ENCODE data around the gene TNK2.

The TNK2 gene

GRCh38 chr3:195897853-195898415 lies 10.4 kb downstream of the TNK2 start:
- DNase-seq: no peak

DNA sequence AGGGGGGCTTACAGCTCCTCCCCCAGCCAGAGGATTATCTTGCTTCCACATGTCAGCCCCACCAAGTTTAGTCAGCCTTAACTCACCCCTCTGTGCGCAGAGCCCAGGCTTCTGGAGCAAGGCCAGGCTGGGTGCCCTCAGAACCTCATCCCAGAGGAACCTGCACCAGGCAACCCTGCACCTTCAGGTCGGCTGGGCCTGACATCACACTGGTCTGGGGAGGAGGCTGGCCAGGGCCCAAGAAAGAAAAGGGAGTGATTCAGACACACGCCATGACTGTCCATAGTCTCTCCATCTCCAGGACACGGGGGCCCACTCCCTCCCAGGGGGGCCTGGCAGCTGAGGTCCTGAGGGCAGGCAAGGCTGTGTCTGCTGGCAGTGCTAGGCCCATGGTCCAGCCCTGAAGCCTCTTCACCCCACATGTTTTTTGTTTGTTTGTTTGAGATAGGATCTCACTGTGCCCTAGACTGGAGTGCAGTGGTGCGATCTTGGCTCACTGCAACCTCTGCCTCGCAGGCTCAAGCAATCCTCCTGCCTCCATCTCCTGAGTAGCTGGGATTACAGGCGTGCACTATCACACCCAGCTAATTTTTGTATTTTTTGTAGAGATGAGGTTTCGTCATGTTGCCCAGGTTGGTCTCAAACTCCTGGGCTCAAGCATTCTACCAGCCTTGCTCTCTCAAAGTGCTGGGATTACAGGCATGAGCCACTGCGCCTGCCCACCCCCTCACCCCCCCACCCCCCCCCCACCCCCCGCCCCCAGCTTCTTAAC lies 11.1 kb downstream of the TNK2 start:
- no peak for DNase-seq

DNA sequence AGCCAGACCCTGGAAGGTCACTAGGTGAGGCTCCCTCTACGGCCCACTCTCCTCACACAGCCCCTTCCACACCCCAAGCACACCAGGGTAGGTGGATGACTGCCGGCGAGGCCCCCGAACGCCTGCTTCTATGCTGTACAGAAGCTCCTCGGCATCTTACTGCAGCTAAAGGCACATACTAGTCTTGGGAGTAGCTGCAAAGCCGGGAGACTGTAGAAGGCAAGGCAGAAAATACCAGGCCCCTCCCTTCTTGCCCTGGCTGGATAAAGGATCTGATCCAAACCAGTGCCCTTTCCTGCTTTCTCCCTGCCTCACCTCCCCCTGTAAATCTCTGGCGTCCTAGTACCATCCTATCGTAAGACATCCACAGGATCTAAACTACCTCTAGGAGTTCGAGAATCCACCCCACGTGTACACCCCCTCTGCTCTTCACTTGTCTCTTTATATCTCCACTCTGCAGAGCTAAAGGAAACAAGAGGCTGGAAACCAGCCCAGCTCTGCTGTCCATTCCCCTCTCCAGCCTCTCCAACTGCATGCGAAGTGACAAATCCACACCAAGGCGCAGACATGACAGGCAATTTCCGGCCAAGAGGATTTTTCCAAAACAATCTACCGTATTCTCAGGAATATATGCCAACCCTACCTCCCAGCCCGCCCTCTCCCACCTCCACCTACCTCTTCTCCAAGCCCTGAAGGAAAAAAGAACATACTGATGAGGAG lies 11.8 kb downstream of the TNK2 start:
- DNase-seq: no peak

DNA sequence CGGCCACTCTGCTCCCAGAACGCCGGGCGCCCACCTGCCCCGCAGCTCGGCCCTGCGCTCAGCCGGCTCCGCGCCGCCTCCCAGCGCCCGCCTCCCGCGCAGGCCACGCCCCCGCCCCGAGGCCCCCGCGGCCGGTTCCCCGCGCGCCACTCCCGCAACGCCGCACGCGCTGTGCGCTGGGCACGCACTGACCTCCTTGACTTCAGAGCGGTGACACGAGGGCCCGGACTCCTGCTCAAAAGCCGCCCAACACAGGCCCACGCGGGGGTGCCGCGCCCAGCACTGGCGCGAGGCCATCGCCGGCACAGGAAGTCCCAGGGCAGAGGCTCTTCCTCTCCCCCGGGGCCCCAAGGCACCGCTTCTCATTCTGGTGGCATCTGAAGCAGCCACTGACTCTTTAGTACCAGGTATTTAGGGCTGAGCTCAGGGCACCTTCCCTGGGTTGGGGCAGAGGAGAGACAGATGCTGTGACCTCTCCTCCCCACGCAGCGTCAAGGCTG lies 12.4 kb downstream of the TNK2 start:
- peak; percentile 90 for DNase-seq

- DNase-seq: peak; percentile 84
These were observed 13.1 kb downstream of the TNK2 start for GRCh38 chr3:195895078-195895860.

GRCh38 chr3:195893916-195894465 lies 14.4 kb downstream of the TNK2 start:
- DNase-seq: no peak

DNA sequence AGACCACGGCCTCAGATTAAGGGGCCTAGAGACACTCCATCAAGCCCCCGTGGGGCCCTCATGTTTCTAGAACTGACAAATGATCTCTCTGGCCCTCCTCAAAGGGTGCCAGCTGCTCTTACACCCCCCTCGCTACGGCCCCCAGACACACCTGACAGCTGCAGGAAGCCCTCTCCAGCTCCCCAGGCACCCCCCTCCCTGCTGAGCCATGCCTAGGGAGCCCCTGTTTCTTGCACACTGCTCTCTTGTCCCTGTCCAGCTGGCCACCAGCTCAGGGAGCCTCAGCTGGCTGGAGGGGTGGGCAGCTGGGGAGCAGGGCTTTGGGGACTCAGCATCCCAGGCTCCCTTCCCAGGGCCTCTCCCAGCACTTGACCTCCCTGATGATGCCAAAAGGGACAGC lies 14.8 kb downstream of the TNK2 start:
- no peak for DNase-seq

- no peak for DNase-seq
These were observed 15.3 kb downstream of the TNK2 start for GRCh38 chr3:195893044-195893395.

DNA sequence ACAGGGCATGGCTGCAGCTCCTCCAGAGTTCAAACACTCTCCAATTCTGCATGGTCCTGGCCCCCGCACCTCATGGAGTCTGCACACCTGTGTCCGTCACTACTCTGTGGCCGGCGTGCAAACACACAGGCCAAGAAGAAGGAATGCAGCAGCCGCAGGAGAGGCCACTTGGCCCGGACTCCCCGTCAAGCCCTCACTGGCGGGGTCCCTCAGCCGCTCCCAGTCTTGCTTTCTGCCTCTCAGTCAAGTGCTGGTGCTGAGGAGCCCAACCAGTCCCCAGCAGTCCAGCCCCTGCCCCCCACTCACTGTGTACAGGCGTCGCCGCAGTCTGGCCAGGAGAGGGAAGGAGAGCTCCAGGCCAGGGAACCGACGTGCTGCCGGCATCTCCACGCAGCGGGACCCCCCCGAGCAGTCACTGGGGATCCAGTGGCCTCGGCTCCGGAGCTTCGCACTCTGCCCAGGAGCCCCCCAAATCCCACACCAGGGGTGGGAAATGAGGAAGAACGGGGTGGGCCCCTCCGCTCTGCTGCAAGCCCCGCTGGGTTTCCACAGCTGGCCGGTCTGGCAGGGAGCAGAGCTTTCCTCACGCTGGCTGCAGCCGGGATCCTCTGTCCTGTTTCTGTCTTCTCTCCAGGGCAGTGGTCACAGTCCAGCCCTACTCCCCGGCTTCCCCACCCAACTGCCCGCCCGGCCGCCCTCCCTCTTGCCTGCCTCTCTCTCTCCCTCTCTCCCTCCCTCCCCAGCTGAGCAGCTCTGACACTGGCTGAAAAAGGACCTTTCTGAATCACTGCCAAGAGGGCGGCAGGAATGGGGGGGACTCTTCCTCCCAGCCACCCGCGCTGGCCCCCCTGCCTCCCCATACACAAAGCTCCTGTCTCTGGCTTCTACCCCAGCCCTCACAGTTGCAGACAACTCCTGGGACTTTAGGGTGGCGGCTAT lies 16.0 kb downstream of the TNK2 start:
- DNase-seq: no peak

GRCh38 chr3:195891431-195892104 lies 16.8 kb downstream of the TNK2 start:
- DNase-seq: no peak

DNA sequence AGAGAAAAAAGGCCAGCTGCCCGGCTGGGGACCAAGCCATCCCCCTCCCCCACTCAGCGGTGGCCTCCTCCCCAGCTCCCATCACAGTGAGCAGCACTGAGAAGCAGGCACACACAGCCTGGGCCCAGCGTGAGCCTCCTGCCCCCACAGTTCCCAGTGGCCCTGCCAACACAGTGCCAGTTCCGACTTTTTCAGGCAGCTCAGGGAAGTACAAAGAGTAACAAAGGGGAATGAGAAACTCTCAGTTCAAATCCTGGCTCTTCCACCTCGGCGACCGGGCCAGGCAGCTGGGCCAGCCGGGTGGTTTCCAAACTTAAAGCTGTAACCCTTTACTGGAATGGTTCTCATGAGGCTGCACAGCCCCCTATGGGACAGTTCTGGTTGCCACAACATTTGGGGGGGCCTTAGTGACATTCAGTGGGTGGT lies 18.5 kb downstream of the TNK2 start:
- no peak for DNase-seq

- no peak for DNase-seq
These were observed 19.1 kb downstream of the TNK2 start for GRCh38 chr3:195888981-195889869.

DNA sequence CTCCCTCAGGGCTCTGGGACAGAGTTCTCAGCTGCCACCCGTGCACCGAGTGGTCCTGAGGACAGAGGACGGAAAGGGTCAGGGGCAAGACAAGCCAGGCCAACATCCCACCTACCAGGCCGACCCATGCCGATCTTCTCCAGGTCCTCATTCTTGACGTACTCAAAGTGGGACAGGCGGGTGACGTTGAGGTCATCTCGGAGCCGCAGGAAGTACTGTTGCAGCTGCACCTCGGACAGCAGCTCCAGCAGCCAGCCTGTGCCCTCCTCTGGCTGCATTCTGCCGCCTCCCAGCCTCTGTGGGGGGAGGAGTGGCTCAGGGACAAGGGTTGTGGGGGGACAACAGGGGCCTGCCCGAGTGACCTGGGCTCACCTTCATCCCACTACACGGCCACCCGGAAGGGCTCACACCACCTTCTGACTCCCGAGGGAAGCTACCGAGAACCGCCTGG lies 20.0 kb downstream of the TNK2 start:
- no peak for DNase-seq

- no peak for DNase-seq
These were observed 20.7 kb downstream of the TNK2 start for GRCh38 chr3:195887670-195888069.

- no peak for DNase-seq
These were observed 21.9 kb downstream of the TNK2 start for GRCh38 chr3:195886181-195887141.

GRCh38 chr3:195885036-195885891 lies 23.1 kb downstream of the TNK2 start:
- no peak for DNase-seq

- no peak for DNase-seq
These were observed 23.7 kb downstream of the TNK2 start for GRCh38 chr3:195884691-195885035.

DNA sequence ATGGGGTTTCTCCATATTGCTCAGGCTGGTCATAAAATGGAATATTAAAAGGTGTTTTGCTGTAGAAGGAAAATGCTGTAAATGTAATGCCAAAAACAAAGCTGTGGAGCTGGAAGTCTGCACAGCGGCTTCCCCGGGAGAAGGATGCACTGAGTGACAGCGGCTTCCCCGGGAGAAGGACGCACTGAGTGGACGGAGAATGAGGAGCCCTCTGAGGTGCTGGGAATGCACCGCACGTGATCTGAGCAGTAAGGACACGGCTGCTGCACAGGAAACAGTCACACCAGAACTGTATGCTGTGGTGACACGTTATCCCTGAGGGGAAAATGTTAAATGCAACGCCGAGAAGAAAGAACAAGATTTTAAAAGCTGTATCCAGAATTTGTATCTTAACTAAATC lies 24.6 kb downstream of the TNK2 start:
- no peak for DNase-seq

Measured in activated CD8-positive, alpha-beta memory T cell treated with anti-CD3 and anti-CD28 coated beads for 24 hours (primary cell).